ENCODE results near the gene FOXP1.

DNA sequence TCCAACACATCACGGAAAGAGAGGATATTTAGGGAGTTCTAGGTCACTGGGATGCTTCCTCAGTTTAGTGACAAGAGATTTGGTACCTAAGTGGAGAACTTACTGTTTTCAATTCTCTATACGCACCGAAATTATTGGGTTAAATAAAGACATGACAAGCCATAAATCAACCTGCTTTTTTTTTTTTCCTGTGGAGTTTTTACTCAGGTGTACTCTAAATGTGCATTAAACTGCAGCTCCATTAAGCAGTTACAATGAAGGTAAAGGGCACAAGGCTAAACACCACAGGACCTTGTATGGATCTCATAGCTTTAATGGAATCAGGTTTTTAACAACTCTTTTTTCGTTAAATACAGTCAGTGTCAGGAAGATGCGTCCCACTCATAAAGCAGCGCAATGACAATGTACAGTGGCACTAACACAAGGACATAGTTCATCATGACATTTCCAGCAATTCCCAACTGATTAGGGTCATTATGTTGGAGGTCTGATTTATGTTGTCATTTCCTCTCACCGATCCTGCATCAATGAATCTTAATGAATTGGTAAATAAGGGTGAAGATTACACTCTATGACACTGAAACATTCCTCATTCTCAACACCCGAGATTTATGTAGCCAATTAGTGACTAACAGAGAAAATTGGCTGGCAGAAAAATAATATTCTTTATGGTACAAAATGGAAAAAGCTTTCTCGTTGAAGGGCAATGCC lies 355.2 kb downstream of the FOXP1 start:
- TF ChIP-seq, protein P1, sequence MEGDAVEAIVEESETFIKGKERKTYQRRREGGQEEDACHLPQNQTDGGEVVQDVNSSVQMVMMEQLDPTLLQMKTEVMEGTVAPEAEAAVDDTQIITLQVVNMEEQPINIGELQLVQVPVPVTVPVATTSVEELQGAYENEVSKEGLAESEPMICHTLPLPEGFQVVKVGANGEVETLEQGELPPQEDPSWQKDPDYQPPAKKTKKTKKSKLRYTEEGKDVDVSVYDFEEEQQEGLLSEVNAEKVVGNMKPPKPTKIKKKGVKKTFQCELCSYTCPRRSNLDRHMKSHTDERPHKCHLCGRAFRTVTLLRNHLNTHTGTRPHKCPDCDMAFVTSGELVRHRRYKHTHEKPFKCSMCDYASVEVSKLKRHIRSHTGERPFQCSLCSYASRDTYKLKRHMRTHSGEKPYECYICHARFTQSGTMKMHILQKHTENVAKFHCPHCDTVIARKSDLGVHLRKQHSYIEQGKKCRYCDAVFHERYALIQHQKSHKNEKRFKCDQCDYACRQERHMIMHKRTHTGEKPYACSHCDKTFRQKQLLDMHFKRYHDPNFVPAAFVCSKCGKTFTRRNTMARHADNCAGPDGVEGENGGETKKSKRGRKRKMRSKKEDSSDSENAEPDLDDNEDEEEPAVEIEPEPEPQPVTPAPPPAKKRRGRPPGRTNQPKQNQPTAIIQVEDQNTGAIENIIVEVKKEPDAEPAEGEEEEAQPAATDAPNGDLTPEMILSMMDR (IDR thresholded peaks at IDR 0.05; ENCODE audit: low read depth, low read length, missing input control) = no peak
- no peak for TF ChIP-seq HNF4G (IDR thresholded peaks at IDR 0.05)
- no peak for TF ChIP-seq RAD21 (IDR thresholded peaks at IDR 0.05)
- TF ChIP-seq, protein P2, sequence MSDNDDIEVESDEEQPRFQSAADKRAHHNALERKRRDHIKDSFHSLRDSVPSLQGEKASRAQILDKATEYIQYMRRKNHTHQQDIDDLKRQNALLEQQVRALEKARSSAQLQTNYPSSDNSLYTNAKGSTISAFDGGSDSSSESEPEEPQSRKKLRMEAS (IDR thresholded peaks at IDR 0.05) = no peak
- TF ChIP-seq JUND (IDR thresholded peaks at IDR 0.05) = no peak
- no peak for TF ChIP-seq RXRA (IDR thresholded peaks at IDR 0.05)
- TF ChIP-seq EGR1 (IDR thresholded peaks at IDR 0.05; ENCODE audit: low read depth in 2 of 2) = no peak
- TF ChIP-seq, protein P3, sequence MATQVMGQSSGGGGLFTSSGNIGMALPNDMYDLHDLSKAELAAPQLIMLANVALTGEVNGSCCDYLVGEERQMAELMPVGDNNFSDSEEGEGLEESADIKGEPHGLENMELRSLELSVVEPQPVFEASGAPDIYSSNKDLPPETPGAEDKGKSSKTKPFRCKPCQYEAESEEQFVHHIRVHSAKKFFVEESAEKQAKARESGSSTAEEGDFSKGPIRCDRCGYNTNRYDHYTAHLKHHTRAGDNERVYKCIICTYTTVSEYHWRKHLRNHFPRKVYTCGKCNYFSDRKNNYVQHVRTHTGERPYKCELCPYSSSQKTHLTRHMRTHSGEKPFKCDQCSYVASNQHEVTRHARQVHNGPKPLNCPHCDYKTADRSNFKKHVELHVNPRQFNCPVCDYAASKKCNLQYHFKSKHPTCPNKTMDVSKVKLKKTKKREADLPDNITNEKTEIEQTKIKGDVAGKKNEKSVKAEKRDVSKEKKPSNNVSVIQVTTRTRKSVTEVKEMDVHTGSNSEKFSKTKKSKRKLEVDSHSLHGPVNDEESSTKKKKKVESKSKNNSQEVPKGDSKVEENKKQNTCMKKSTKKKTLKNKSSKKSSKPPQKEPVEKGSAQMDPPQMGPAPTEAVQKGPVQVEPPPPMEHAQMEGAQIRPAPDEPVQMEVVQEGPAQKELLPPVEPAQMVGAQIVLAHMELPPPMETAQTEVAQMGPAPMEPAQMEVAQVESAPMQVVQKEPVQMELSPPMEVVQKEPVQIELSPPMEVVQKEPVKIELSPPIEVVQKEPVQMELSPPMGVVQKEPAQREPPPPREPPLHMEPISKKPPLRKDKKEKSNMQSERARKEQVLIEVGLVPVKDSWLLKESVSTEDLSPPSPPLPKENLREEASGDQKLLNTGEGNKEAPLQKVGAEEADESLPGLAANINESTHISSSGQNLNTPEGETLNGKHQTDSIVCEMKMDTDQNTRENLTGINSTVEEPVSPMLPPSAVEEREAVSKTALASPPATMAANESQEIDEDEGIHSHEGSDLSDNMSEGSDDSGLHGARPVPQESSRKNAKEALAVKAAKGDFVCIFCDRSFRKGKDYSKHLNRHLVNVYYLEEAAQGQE (IDR thresholded peaks at IDR 0.05) = no peak
